HG03095 (cell line): ENCODE data around the gene OCSTAMP.

Experiments
- ATAC-seq: cut with Tn5 transposase; IDR thresholded peaks from one replicate; pipeline ENCODE4 v1.9.1; 2021; ENCODE audit warnings: moderate library complexity; ENCODE audit not compliant: unreplicated experiment

Gene OCSTAMP

DNA sequence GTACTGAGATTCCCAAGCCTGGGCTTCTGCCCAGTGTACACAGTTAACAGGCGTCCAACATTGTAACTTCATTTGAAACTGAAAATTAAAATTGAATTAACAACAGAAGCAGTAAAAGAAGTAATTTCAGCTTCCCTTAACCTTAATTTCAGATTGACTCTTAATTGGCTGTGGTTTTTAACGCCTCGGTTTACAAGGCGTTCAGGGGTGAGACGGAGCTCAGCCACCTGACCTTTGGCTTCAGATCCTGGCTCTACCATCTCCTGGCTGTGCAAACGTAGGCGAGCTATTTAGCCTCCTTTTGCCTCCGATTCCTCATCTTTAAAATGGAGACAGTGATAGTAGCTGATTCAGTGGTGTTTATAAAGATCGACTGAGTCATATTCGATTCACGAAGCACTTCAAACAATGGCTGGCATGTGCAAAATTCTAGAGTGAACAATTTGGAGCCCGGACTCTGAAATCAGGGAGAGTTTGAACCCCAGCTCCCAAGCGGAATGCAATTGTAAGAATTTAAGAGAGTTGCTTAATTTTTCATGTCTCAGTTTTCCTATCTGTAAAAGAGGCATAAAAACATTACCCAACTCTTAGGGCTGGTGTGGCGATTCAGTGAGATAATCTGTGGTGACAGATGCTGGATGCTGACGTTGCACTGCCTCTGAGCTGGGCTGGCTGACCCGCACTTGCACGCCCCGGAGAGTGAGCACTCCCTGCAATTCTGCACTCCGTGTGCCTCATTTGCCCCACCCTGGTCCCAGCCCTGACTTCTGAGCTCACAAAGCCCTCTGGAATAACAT lies 23.5 kb upstream of the OCSTAMP start:
- no peak for ATAC-seq

- no peak for ATAC-seq
These were observed 22.8 kb upstream of the OCSTAMP start for GRCh38 chr20:46573234-46573633.

GRCh38 chr20:46572790-46573189 lies 22.3 kb upstream of the OCSTAMP start:
- ATAC-seq: no peak

DNA sequence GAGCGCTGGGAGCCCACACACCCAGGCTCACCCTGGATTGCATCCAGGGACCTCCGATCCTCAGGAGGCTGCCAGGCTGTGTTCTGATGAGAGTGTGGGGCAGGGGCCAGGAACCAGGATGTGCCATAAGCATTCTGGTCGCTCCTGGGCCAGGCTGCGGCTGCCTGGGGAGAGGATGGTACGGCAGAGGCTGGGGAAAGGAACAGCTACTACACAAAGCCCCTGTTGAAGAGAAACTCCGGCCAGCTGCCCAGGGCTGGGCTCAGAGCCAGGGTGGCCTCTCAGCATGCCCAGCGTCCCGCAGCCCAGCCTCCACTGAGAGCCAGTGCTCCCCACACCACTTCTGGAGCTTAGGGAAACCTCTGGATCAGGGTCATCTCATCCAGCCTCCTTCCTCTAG lies 21.7 kb upstream of the OCSTAMP start:
- no peak for ATAC-seq

DNA sequence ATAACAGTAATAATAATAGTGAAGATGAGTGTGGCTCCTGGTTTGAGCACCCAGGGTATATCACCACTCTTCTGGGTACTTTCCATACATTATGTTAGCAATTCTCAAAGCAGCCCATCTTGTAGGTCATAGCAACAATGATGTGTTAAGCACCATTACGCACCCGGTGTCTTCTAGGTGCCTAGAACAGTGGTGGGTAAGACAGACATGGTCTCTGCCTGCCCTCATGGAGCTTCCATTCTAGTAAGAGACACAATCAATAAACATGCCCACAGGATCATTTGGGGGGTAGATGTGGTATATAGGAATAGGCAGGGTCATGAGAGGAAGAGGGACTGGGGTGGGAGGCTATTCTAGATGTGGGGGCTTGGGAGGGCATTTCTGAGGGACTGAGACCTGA lies 21.0 kb upstream of the OCSTAMP start:
- ATAC-seq: no peak

DNA sequence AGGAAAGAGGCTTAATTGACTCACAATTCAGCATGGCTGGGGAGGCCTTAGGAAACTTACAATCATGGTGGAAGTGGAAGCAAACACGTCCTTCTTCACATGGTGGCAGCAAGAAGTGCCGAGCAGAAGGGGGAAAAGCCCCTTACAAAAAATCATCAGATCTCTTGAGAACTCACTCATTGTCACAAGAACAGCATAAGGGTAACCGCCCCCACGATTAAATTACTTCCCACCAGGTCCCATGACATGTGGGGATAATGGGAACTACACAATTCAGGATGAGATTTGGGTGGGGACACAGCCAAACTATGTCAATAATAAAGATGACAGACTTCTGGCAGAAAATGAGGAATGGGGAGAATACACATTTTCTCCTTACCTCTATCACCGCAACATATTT lies 20.5 kb upstream of the OCSTAMP start:
- ATAC-seq: no peak

DNA sequence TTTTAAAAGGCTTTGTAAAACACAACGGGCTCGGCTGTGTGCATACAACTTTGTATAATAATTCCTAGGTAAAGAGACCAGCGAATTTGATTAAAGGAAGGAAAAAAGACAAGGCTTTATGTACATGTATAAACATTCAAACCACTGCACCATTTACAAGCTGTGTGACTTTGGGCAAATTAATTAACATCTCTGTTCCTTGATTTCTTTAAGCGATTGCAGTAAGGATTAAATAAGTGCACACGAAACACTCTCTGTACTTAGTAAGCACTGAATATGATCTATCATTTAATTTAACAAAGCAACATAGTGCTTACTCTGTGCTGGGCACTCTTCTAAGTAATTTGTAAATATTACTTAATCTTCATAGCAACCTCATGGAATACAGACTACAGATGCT lies 19.5 kb upstream of the OCSTAMP start:
- ATAC-seq: no peak

GRCh38 chr20:46568570-46569129 lies 18.2 kb upstream of the OCSTAMP start:
- ATAC-seq: no peak

GRCh38 chr20:46566125-46566524 lies 15.7 kb upstream of the OCSTAMP start:
- ATAC-seq: no peak

- ATAC-seq: no peak
These were observed 13.9 kb upstream of the OCSTAMP start for GRCh38 chr20:46564241-46564957.

DNA sequence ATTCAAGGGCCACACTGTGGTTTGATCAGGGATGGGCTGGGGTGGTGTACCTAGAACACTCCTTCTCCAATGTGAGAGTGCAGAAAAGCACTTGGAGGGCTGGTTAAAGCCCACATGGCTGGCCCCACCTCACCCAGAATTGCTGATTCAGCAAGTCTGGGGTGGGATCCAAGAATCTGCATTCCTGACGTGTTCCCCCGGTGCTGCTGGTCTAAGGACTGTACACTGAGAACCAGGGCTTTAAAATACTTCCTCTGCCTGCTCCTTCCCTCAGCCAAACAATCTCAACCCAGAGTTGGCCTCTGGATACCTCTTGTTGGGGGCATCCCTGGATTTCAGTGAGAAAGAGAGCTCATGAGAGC lies 13.4 kb upstream of the OCSTAMP start:
- ATAC-seq: no peak

- ATAC-seq: no peak
These were observed 12.9 kb upstream of the OCSTAMP start for GRCh38 chr20:46563170-46563859.

DNA sequence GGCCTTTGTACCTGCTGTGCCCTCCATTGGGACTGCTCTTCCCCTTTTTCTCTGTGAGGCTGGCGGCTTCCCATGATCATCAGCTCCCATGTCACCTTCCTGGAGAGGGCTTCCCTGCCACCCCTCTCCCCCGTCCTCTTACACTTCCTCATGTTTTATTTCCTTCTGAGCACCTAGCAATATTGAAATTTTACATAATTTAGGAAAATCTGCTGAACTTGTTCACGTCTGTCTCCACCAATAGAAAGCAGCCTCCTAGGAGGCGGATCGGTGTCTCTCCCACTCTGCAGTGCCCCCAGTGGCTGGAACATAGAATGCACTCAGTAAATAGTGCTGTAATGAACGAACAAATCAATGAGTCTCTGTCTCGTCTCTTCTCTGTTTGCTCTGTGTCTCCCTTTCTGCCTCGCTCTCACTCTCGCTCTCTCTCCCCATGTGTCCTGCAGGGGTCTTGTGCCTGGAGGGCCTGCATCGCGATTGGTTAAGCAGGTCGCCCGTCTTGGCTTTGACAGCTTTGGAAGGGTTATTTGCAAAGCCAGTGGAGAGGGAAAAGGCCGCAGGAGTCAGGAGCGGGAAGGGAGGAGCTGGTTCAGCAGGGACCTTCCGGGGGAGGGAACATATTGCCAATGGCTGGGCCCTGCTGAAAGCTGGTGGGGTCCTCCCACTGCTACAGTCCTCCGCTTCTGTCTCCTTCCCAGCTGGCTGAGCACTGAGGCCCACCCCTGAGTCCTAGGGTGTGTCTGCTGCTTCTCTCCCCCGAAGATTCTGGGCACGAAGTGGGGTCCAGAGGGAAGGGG lies 12.1 kb upstream of the OCSTAMP start:
- no peak for ATAC-seq

- ATAC-seq: no peak
These were observed 11.5 kb upstream of the OCSTAMP start for GRCh38 chr20:46562009-46562372.

DNA sequence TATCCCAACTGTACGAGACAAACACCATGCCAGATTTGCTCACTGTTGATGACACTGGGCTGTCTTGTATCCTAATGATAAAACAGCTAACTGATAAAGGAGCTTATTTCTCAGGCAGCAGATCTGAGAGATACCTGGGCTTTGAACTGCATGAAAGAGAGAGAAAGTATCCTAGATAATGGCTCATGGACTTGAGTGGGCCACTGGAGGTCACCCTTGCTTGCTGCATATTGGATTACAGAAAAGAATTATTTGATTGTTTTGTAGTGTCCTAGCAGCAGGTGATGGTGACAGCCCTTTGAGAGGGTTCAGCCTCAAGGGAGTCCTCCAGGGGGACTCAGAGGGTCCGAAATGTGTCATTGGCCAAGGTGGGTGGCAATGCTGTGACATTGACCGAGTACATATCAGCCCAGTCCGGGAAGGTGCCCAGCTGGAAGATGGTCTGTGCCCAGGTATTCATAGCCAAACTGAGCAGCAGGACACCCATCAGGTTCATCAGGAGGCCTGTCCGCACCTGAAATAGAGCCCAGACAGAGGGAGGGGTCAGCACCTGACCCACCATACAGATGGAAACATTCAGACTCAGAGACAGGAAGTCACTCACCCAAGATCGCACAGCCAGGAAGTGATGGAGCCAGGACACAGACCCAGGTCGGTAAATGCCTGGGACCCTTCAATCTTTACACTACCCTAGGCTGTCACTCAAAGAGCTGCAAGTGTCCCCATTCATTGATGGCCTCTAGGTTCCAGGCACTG lies 9.4 kb upstream of the OCSTAMP start:
- no peak for ATAC-seq

DNA sequence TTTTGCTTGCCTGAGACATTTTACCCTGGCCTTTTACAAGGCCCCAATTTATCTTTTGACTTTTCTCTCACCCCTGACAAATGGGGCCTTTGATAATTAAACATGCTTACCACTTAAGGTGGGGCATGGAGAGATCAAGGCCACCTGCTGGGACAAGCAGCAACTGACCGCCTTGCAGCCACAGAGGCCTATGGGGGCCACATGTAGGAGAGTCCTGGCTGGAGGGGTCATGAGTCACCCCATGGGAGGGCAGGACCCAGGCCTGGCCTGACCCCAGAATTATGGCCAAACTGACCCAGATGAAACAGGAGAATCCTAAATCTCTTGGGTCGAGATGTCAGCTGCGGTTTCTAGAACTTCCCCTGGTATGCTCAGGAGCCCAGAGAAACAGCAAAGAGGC lies 8.5 kb upstream of the OCSTAMP start:
- ATAC-seq: no peak

GRCh38 chr20:46558511-46558959 lies 8.1 kb upstream of the OCSTAMP start:
- ATAC-seq: no peak

DNA sequence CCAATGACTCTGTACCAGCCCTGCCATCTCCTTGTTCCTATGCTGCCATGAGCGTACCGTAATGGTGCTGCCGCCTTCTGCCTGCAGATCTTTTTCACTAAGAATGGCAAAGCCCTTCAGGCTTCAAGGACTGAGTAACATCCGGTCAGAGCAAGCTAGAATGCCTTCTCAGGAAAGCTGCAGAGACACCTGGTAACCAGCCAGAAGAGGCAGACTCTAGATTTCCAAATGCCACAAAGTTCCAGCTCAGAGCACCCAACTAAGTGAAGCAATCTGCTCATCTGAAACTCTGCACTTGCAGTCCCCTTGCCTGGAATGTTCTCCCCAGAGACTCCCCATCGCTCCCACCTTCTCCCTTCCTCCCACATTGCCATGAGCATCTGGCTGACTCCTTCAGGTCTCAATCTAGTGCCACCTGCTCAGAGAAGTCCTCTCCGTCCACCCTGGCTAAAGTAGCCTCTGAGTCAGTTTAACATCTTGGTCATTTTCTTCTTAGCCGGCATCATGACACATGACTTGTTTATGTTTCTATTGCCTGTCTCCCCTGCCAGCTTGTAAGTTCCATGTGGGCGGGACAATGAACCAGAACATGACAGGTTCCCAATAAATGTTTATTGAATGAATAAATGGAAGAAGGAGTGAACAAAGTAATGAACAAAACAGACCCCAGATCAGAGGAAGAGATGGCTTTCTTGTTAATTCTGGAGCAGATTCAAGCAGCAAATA lies 6.9 kb upstream of the OCSTAMP start:
- ATAC-seq: no peak

- no peak for ATAC-seq
These were observed 5.0 kb upstream of the OCSTAMP start for GRCh38 chr20:46555370-46555956.
